HG03175 (cell line): ENCODE measurements around the gene LCP1.
A peak's percentile ranks its signal among the peaks of the same experiment; 100 is the strongest.

Experiments
- ATAC-seq: cut with Tn5 transposase; IDR thresholded peaks from one replicate; pipeline ENCODE4 v1.9.1; 2021; ENCODE audit warnings: mild to moderate bottlenecking, moderate library complexity; ENCODE audit not compliant: unreplicated experiment

Gene LCP1

DNA sequence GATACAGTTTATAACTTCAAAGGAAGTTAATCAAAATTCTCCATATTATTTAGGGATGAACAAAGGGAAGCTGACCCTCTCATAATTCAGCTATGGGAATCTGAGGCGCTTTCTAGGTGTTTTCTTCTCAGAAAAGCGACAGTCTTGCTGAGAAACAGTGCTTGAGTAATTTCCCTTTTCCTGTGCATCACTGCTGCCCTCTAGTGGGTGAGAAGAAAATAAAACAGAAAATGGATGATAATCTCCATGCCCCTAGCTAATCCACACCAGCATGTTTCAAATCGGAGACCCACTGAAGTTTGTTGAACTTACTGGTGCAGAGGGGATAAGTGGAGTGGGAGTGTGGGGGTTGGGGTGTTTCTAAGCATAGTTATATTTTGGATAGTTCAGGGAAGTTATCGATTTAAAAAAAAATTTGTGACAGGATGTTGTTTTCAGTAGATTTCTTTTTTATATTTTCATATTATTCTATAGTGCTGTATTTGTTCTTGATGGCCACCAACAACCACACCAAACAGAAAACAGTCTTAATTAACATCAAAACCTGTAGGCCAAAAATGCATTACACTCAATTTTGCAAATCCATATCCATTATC lies 21.4 kb downstream of the LCP1 start:
- peak; percentile 57 for ATAC-seq

DNA sequence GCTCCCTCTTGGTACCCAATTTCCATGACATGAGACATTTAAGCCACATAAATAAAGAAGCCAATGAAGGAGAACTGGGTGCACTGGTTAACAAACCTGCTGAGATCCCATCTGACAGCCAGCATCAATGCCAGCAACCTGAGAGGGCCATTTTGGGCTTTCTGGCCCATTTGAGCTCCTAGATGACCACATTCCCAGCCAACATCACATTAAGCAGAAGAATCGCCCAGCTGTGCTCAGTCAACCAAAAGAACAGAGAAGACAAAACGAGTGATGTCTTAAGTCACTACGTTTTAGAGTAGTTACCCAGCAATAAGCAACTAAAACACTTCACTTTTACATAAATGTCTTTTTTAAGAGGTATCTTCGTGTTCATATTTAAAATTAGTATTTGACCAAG lies 21.9 kb downstream of the LCP1 start:
- ATAC-seq = no peak

DNA sequence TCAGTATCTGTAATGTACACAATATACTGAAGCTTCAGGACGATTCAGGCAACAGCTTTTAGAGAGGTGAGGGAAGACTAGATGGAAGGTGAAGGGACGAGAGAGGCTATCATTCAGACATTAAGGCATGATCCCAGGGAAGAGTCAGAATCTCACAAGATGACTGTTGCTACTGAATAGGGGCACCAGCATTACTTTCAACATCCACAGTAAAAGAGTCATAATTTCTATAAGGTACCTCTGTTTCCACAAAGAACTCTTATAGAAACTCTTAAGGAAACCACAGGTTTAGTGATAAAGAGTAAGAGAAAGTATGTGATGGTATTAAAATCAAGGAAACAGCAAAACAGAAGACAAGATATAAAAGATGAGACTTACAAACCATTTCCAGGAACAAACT lies 23.0 kb downstream of the LCP1 start:
- ATAC-seq = no peak

DNA sequence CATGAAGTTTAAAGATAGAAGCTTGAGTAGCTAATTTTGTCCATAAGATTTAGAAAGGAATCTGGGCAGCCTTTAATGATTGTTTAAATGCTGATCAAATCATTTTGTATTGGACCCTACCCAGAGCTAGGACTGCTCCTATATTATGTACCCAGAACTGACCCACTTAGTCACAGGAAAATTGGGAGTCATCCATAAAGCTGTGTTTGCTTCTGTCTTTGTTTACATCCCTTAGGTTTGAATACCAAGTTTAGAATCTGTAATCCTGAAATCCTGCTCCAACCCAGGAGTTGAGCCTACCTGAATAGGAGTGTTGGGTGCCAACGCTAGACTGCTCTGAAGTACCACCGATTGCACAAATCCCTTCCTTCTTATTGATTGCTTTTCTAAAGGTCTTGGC lies 23.8 kb downstream of the LCP1 start:
- ATAC-seq = no peak

DNA sequence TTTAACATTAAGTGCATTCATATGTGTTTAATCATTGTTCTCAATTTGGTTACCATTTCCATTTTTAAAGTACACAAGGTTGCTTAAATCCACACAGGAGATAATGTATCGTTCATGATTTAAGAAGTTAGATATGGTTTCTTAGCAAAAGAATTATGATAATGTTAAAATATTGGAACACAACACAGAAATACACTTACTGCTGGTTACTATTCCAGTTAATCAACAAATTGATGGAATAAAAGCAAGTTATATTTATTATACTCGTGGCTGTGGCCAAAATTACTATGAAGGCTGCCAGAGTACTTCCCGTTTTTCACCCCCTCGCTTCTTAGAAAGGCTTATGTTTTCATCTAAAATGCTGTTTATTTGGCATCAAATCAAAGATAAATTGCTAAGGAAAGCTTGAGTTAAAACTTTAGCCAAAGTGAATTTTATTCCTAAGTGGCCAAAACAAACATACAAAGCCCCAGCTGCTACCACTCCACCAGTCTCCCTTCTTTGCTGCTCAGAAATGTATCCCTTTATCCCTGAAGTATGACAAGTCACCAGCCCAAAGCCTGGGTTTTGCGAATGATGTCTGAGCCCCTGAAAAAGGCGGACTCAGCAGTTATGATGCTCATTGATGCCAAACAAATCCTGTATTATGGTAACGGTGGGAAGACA lies 27.7 kb downstream of the LCP1 start:
- no peak for ATAC-seq

DNA sequence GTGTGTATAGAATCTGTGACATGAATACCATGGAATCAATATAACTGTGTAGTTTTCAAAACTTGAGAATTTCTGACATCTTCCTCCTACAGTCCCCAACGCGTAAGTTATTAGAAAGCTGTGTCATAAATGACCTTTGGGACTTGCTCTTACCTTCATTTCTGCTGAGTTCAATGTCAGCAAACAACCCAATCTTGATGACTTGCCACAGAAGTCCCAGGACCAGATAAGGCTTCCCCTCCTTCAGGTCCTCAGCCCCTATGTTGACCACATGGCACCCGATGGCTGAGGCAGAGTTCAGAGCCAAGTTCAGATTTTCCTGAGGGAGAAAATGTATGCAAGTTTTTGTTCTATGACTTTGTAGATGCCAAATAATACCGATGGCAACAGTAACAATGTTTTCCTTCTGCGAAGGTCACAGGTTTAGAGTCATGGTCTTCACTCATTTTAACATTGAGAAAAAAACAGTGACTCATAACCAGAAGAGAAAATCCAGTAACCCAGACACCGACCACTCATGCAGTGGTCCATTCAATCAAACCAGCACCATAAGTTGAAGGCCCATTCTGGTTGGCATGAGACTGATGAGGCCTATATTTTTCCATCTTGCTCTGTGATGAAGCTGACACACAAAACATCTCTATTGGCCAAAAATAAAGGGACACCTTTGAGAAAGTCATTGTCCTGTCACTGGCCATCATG lies 29.2 kb downstream of the LCP1 start:
- ATAC-seq = no peak

DNA sequence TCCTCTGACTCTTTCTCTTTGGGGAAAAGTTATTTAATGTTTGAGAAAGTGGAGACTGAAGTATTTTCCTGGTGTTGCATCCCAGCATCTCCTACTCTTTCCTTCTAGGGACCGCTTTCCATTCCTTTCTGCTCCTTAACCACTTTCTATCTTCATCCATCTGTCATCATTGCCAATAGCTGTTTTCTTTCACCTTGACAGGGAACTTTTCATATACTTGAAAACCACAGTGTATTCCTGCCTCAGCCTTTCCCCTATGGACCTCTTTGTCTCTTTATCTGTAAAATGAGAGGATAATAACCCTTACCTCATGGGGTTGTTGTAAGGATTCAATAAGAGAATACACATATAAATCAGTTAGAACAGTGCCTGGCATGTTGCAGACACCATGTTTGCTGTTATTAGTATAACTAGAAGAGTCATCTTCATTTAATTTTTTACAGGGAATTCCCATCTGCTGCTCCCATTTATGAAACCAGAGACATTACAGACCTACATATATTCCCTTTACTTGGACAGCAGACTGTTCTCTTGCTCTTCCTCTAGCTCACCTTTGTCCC lies 31.8 kb downstream of the LCP1 start:
- no peak for ATAC-seq

DNA sequence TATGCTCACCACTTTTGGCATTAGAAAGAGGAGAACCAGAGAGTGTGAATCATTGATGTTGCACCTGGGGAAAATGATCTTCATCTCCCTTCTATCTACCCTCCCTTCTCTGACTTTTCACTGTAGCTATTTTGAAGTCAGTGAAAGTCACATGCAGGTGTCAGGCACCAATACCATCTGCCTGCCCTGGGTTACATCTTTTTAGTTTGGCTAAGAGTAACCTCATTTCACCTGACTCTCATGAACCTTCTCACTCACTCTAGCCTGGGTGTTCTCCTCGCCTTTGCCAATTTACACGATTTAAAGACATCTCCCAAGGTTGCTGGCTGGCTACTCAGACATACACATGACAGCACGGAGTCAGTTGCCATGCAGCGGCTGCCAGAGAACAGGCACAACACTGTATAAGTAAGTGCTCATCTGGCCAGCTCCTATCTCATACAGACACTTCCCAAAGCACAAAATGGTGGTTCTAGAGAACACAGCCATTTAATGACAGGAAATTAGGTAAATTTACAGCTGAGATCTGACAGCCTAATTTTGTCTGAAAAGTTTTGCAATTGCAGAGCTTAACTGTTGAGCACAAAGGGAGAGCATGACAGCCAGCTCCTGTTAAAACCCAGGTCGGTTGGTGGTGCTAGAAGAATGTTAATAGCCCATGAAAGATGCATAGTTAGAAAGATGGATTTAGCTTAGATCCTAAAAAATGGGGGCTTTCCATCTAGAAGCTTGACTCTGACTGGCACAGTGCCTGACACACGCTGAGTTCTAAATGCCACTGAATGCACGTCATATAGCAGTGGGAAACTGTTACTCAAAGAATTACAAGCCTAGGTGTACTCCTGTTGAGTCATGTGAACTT lies 32.5 kb downstream of the LCP1 start:
- no peak for ATAC-seq

DNA sequence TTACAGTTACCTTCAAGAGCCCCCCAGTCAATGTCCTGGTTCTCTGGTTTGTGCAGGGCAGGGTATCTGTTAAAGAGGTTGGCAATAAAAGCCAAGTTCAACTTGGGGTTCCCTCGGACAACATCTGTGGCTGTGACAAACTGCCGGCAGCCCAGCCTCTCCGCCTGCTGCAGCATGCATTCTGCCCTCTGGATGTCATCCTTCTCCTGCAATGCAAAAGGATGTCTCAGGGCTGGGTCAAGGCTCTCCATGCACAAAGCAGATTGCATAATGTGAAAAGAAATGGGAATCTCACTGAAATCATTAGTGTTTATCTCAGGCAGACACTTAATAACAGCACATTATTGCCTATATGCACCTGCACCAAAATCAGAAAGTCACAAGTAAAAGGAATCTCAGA lies 35.1 kb downstream of the LCP1 start:
- no peak for ATAC-seq

DNA sequence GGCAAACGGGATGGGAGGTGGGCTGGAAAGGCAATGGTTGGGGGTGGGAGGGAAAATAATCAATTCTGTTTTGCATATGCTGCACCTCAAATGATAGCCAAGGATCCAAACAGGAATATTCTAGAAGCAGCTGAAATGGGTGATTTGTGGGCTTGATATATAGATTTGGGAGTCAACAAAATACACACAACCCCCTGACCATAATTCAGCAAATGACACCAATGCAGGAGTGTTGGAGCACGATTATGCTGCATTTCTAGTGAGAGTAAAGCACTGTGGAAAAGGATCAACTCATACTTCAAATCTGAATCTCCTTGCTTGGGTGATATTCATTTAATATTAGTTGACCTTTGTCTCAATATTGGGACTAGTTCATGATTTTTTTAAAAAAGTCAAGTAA lies 36.0 kb downstream of the LCP1 start:
- no peak for ATAC-seq

DNA sequence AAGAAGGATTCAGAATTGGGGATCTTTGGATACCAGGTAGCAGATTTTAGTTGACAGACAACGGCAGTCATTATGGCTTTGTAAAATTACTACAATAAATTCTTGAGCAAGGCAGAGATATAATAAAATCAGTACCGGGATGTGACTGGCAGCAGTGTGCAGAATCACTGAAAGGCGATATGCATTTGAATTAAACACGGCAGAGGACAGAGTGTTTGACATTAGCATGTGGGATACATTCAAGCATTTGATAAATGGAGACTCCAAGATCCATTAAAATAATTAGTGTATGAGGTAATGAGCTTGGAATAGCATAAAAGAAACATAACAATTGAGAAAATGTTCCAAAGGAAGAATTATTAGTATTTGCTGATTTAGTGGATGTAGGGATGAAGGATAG lies 36.8 kb downstream of the LCP1 start:
- ATAC-seq = no peak

DNA sequence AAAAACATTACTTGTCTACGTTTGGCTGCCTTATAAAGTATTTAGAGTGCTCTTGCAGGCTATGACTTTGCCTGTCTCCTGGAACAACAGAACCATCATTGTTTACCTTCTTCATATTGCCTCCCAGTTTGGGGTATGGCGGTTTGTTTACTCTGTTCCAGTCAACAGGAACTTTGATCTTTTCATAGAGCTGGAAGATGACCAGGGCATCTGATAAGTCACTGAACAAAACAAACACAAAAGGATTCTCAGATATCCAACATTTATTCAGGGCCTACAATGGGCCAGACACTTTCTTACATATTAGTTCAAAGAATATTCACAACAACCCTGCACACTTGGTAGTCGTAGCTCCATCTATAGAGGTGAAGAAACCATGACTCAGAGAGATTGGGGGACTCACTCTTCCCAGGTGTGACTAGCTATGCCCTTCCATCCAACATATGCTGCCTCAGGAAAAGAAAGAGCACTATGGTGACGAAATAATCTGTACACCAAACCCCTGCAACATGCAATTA lies 38.7 kb downstream of the LCP1 start:
- ATAC-seq = no peak

DNA sequence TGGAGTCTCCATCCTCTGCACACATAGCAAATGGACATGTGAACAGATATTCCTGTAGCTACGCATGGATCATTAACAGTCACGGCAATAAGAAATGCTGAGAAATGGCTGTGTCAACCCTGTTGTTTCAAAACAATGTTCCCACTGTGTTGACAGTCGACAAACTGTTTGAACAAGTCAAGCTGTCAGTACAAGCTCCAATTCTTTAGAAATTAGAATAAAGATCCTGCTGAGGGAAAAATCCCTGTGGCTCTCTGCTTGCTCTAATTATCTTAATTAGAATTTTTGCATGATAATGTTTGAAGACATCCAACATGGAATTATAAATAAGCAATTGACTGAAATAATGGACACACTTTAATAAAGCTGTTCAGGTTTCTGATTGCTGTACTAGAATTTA lies 39.2 kb downstream of the LCP1 start:
- ATAC-seq = no peak

DNA sequence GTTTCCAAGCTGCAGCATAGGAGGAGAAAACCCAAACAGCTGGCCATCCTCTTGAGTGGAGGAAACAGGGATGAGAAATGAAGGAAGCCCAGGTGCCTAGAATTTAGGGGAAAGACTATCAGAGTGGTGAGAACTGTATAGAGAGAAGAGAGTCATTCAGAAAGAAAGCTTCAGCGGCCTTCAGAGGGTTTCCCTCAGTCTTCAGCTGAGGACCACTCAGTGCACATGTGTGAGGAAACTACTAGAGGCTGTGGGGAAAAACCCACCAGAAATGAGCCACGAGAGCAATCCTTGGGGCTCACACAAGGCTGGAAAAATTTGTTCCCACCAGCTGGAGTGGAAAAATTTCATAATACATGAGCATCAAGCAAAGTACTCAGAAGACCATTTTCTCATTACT lies 41.9 kb downstream of the LCP1 start:
- no peak for ATAC-seq

DNA sequence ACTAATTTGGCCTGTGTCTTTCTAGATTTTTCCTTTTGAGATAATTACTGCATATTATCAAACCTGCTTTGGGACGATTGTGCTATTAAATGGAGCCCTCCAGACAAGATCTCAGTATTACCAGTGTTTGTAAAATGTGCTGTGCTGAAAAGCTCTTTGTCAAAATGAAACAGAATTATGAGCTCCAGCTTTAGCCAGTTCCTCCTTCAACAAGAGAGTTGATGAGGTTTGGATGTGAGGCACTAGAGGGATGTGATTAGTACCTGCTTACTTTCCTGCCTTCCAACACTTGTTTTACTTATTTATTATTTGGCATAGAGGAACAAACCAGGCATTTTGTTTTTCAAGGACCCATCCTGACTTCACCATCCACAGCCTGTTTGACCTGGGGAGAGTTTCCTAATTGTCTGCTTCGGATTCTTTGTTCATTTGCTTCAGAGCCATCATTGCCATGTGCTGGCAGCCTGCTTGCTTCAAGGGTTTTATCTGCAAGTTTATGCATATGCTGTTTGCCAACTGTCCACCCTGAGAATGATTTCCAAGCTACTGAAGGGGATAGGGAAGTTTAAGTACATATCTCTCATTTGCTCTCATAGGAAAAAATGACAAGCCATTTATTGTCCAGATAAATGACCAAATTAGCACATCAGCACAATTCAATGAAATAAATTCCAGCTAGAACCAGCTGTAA lies 44.2 kb downstream of the LCP1 start:
- no peak for ATAC-seq

DNA sequence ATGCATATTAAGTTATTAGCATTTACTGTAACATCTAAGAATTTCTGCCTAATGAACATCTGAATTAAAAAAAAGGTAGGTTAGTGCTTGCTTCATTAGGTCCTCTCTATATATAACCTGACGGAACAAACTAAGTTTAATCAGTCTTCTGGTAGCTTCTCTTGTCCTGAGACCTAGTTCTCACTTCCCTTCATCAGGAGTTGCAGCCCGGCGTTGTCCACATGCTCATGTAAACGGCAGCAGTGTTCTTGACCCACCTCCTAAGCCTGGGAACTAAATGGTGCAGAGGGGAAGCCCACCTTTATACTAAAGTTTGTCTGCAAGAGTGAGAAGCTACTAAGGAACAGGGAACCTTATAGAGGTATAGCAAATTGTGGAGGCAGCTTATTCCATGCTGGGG lies 45.3 kb downstream of the LCP1 start:
- ATAC-seq = no peak

DNA sequence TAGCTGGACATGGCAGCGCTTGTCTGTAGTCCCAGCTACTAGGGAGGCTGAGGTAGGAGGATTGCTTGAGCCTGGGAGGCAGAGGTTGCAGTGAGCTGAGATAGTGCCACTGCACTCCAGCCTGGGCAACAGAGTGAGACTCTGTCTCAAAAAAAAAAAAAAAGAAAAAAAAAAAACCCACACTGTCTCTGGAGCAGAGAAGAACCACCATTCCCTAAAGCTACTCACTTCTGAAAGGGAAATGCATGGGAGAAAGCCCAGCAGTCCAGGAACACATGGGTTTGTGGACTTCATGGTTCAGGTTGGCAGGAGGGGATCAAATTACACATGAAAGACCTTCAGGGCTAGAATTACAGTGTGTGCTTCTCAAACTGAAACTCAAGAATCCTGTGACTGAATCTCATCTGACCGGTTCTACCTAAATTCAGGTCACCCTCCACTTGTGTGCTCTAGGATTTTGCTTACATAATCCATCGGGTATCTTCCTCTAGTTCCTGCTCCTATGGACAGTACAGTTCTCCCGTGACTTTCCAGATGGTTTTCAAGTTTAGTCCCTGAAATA lies 46.9 kb downstream of the LCP1 start:
- ATAC-seq = no peak

DNA sequence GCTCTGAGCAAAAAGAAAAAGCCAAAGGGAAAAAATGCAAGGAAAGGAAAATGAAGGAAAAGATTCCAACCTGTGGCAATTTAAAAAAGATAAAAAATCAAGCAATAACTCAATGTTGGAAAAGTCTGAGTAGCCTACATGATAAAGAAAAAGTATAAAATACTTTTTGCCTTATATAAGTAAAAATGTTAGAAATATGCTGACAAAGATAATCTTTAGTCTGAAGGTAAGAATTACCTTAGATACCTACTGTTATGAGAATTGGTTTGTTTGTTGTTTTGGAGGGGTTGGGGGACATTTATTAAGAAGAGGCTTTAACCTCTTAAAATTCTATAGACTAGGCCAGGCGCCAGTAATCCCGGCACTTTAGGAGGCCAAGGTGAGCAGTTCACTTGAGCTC lies 47.5 kb downstream of the LCP1 start:
- no peak for ATAC-seq

DNA sequence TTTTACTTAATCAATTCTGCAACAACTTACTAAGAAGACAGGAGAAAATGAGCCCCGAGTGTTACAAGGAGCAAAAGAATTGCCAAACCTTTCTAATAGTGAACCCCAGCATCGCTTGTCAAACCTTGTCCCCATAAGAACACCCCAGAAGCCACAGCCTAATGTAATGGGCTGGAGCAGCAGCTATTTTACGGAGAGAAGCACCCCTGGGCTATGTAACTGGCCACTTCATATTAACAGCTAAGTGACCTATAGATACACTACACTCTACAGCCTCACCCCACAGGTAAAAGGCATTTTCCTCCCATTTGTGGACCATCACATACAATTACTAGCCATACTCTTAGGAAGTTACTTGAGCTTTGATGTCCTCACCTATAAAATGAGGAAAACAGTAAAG lies 49.9 kb downstream of the LCP1 start:
- ATAC-seq = no peak

DNA sequence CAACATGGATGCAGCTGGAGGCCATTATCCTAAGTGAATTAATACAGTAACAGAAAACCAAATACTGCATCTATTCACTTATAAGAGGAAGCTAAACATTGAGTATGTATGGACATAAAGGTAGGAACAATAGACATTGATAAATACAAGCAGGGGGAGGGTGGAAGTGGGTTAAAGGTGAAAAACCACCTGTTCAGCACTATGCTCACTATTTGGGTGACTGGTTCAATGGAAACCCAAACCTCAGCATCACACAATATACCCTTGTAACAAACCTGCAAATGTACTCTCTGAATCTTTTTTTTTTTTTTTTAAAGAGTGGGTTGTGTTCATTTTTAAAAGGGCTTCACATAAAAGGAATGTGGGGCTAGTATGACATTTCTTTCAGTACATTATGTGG lies 50.3 kb downstream of the LCP1 start:
- ATAC-seq = no peak
